GM18505 (cell line): Measurements from ENCODE around the gene CDH7.

Experiments used
- ATAC-seq: cut with Tn5 transposase; IDR thresholded peaks from one replicate; pipeline ENCODE4 v1.9.1; 2021; ENCODE audit not compliant: unreplicated experiment
- POLR2A ChIP-seq: IDR thresholded peaks from 4 replicates; pipeline ENCODE4 v1.6.1; 2011; ENCODE audit warnings: borderline replicate concordance; ENCODE audit not compliant: insufficient read depth, insufficient read length; ENCODE audit errors: extremely low read depth

CDH7 gene

GRCh38 chr18:65752625-65753325 lies 2.0 kb downstream of the CDH7 start:
- no peak for ATAC-seq
- TF ChIP-seq POLR2A, result no peak

- no peak for TF ChIP-seq POLR2A
- no peak for ATAC-seq
Observed at GRCh38 chr18:65753520-65753919, 2.7 kb downstream of the CDH7 start.

- ATAC-seq, result no peak
Observed at GRCh38 chr18:65754121-65754520, 3.3 kb downstream of the CDH7 start.

GRCh38 chr18:65755616-65756015 lies 4.8 kb downstream of the CDH7 start:
- no peak for ATAC-seq

More at GRCh38 chr18:65754121-65754520, 3.3 kb downstream of the CDH7 start:
- TF ChIP-seq POLR2A, result no peak

GRCh38 chr18:65760457-65760856 lies 9.6 kb downstream of the CDH7 start:
- no peak for ATAC-seq
- TF ChIP-seq POLR2A, result no peak

More at GRCh38 chr18:65755616-65756015, 4.8 kb downstream of the CDH7 start:
- TF ChIP-seq POLR2A, result no peak

- TF ChIP-seq POLR2A, result no peak
- ATAC-seq, result no peak
Observed at GRCh38 chr18:65761636-65762295, 11.0 kb downstream of the CDH7 start.

- TF ChIP-seq POLR2A, result no peak
Observed at GRCh38 chr18:65762556-65762955, 11.7 kb downstream of the CDH7 start.

GRCh38 chr18:65767406-65767805 lies 16.6 kb downstream of the CDH7 start:
- no peak for ATAC-seq
- no peak for TF ChIP-seq POLR2A

More at GRCh38 chr18:65762556-65762955, 11.7 kb downstream of the CDH7 start:
- ATAC-seq, result no peak

GRCh38 chr18:65768120-65768778 lies 17.4 kb downstream of the CDH7 start:
- no peak for ATAC-seq
- no peak for TF ChIP-seq POLR2A

- ATAC-seq, result no peak
- no peak for TF ChIP-seq POLR2A
Observed at GRCh38 chr18:65769652-65770051, 18.8 kb downstream of the CDH7 start.

- no peak for TF ChIP-seq POLR2A
- ATAC-seq, result no peak
Observed at GRCh38 chr18:65786474-65786873, 35.7 kb downstream of the CDH7 start.

GRCh38 chr18:65788373-65788772 lies 37.6 kb downstream of the CDH7 start:
- ATAC-seq, result no peak
- no peak for TF ChIP-seq POLR2A

- ATAC-seq, result no peak
Observed at GRCh38 chr18:65790604-65791003, 39.8 kb downstream of the CDH7 start.

GRCh38 chr18:65791719-65792118 lies 40.9 kb downstream of the CDH7 start:
- TF ChIP-seq POLR2A, result no peak
- ATAC-seq, result no peak

More at GRCh38 chr18:65790604-65791003, 39.8 kb downstream of the CDH7 start:
- no peak for TF ChIP-seq POLR2A

GRCh38 chr18:65792456-65793074 lies 41.8 kb downstream of the CDH7 start:
- no peak for ATAC-seq
- TF ChIP-seq POLR2A, result no peak
